ENCODE results near the gene SH3BP2.

SH3BP2 gene

GRCh38 chr4:2878346-2878745, 85.5 kb downstream of the SH3BP2 start:
- DNase-seq (ENCODE audit: low spot score): no peak

- no peak for DNase-seq (ENCODE audit: low spot score)
Observed at GRCh38 chr4:2879026-2879425, 86.1 kb downstream of the SH3BP2 start.

- no peak for DNase-seq (ENCODE audit: low spot score)
Observed at GRCh38 chr4:2881431-2881830, 88.5 kb downstream of the SH3BP2 start.

- no peak for DNase-seq (ENCODE audit: low spot score)
Observed at GRCh38 chr4:2882341-2882740, 89.5 kb downstream of the SH3BP2 start.

- DNase-seq (ENCODE audit: low spot score): no peak
Observed at GRCh38 chr4:2886161-2886560, 93.3 kb downstream of the SH3BP2 start.

- DNase-seq (ENCODE audit: low spot score): no peak
Observed at GRCh38 chr4:2886622-2887021, 93.7 kb downstream of the SH3BP2 start.

GRCh38 chr4:2887343-2887742, 94.5 kb downstream of the SH3BP2 start:
- DNase-seq (ENCODE audit: low spot score): no peak

GRCh38 chr4:2888886-2889285, 96.0 kb downstream of the SH3BP2 start:
- DNase-seq (ENCODE audit: low spot score): no peak
